Embryonic facial prominence (tissue), 1 donor: ENCODE measurements around the gene EXOC4.

Experiments used
- DNase-seq: peaks from one replicate; pipeline ENCODE4 v3.0.0-alpha.2; 2016; ENCODE audit errors: extremely low spot score

Gene EXOC4

GRCh38 chr7:133572843-133573242, 320.0 kb downstream of the EXOC4 start:
- DNase-seq: no peak

- no peak for DNase-seq
These were observed 320.8 kb downstream of the EXOC4 start for GRCh38 chr7:133573554-133574265.

GRCh38 chr7:133575726-133576440, 323.0 kb downstream of the EXOC4 start:
- no peak for DNase-seq

- no peak for DNase-seq
These were observed 323.8 kb downstream of the EXOC4 start for GRCh38 chr7:133576612-133577168.

- no peak for DNase-seq
These were observed 330.1 kb downstream of the EXOC4 start for GRCh38 chr7:133582766-133583523.

GRCh38 chr7:133583545-133584171, 330.8 kb downstream of the EXOC4 start:
- no peak for DNase-seq

GRCh38 chr7:133584956-133585668, 332.2 kb downstream of the EXOC4 start:
- no peak for DNase-seq

GRCh38 chr7:133586253-133586652, 333.4 kb downstream of the EXOC4 start:
- DNase-seq: no peak

GRCh38 chr7:133587903-133588302, 335.0 kb downstream of the EXOC4 start:
- no peak for DNase-seq

- DNase-seq: no peak
These were observed 337.9 kb downstream of the EXOC4 start for GRCh38 chr7:133590795-133591194.

GRCh38 chr7:133591704-133592340, 338.9 kb downstream of the EXOC4 start:
- DNase-seq: no peak

- DNase-seq: no peak
These were observed 340.7 kb downstream of the EXOC4 start for GRCh38 chr7:133593561-133593960.

- no peak for DNase-seq
These were observed 348.7 kb downstream of the EXOC4 start for GRCh38 chr7:133601617-133602016.

- DNase-seq: no peak
These were observed 349.4 kb downstream of the EXOC4 start for GRCh38 chr7:133602291-133602690.

- no peak for DNase-seq
These were observed 354.1 kb downstream of the EXOC4 start for GRCh38 chr7:133606991-133607390.

- DNase-seq: no peak
These were observed 356.9 kb downstream of the EXOC4 start for GRCh38 chr7:133609806-133610205.

- no peak for DNase-seq
These were observed 359.1 kb downstream of the EXOC4 start for GRCh38 chr7:133611955-133612354.

GRCh38 chr7:133613250-133613790, 360.4 kb downstream of the EXOC4 start:
- no peak for DNase-seq

GRCh38 chr7:133614251-133614650, 361.4 kb downstream of the EXOC4 start:
- no peak for DNase-seq

GRCh38 chr7:133618970-133619369, 366.1 kb downstream of the EXOC4 start:
- no peak for DNase-seq
